T-cell (primary cell): ENCODE data around the gene FBXL15. TPM values are rescaled to one million over a fixed set of nuclear protein-coding genes. Genes with fewer than 3 reads are reported as not detected.

ENCODE experiments used
- ATAC-seq, 4 experiments: fragments of 200-7000 bp in 3 of 4; fragments of 150-1000 bp in 1 of 4; cut with Tn5 transposase; replicated peaks in 1 of 4; 1 replicate in 3 of 4; 2 replicates in 1 of 4; pipeline ENCODE4 v1.10.0; 2021; ENCODE audit warnings: moderate library complexity in 3 of 4, mild to moderate bottlenecking in 2 of 4, moderate number of reproducible peaks in 1 of 4
- CTCF ChIA-PET, 2 donors: fragments of 300-600 bp; sonication (Branson Sonifier 250); formaldehyde crosslinking; loops; one replicate each; lab custom pipeline; 2022; ENCODE audit warnings: antibody characterized with exemption in 2 of 2; lab: Charles Lee
- POLR2A ChIA-PET, 2 donors: fragments of 300-600 bp; sonication (Branson Sonifier 250); formaldehyde crosslinking; loops; one replicate each; lab custom pipeline; 2022; ENCODE audit warnings: antibody characterized with exemption in 2 of 2; lab: Charles Lee
- DNase-seq, 35 experiments: peaks; one replicate each; pipeline versions ENCODE4 v3.0.0 to v3.0.0-alpha.2; 2013 to 2023
- H3K27ac ChIP-seq: one replicate; pipeline ENCODE4 v1.5.1; 2013; ENCODE audit warnings: low read length
- H3K27me3 ChIP-seq, 2 experiments: replicated peaks in 1 of 2; 1 replicate in 1 of 2; 2 replicates in 1 of 2; pipeline versions ENCODE4 v1.6.1 to v1.7.0; 2013; ENCODE audit warnings: low read length in 1 of 2, mixed read lengths in 1 of 2; ENCODE audit not compliant: control insufficient read depth in 2 of 2, insufficient read depth in 2 of 2; ENCODE audit errors: extremely low read depth in 1 of 2
- H3K36me3 ChIP-seq, 2 donors: 1 replicate in 1 of 2; 2 replicates in 1 of 2; pipeline versions ENCODE4 v1.6.1 to v1.7.0; 2013; ENCODE audit warnings: low read length in 1 of 2; ENCODE audit not compliant: control insufficient read depth in 2 of 2, insufficient read depth in 1 of 2; ENCODE audit errors: extremely low read depth in 1 of 2
- H3K4me1 ChIP-seq, 2 experiments: 1 replicate in 1 of 2; 2 replicates in 1 of 2; pipeline versions ENCODE4 v1.6.1 to v1.7.0; 2013; ENCODE audit warnings: low read length in 2 of 2, mixed read lengths in 1 of 2; ENCODE audit not compliant: insufficient read depth in 2 of 2, control insufficient read depth in 1 of 2; ENCODE audit errors: extremely low read depth in 1 of 2
- H3K4me3 ChIP-seq, 2 donors: 1 replicate in 1 of 2; 2 replicates in 1 of 2; pipeline versions ENCODE4 v1.5.1 to v1.7.0; 2013; ENCODE audit warnings: mild to moderate bottlenecking in 2 of 2, low read length in 1 of 2, moderate library complexity in 1 of 2; ENCODE audit not compliant: control insufficient read depth in 1 of 2; ENCODE audit errors: extremely low read depth in 1 of 2
- H3K9me3 ChIP-seq: 2 replicates; pipeline ENCODE4 v1.7.0; 2013
- H3K27ac Mint-ChIP-seq, 2 donors: one replicate each; pipeline ENCODE4 v1.8.0; 2020 to 2021; ENCODE audit warnings: mild to moderate bottlenecking in 2 of 2, mixed read lengths in 2 of 2
- H3K27me3 Mint-ChIP-seq, 2 donors: one replicate each; pipeline ENCODE4 v1.8.0; 2021 to 2022; ENCODE audit warnings: mixed read lengths in 2 of 2
- H3K36me3 Mint-ChIP-seq: one replicate; pipeline ENCODE4 v1.8.0; 2021; ENCODE audit warnings: mixed read lengths
- H3K4me1 Mint-ChIP-seq, 3 donors: one replicate each; pipeline ENCODE4 v1.8.0; 2020 to 2022; ENCODE audit warnings: mixed read lengths in 3 of 3, mild to moderate bottlenecking in 1 of 3
- H3K4me3 Mint-ChIP-seq, 3 donors: one replicate each; pipeline ENCODE4 v1.8.0; 2020 to 2022; ENCODE audit warnings: mild to moderate bottlenecking in 3 of 3, mixed read lengths in 3 of 3, moderate library complexity in 3 of 3
- H3K9me3 Mint-ChIP-seq, 3 donors: one replicate each; pipeline ENCODE4 v1.8.0; 2020 to 2022; ENCODE audit warnings: mixed read lengths in 3 of 3
- WGBS: methylation state at CpG from one replicate; pipeline ENCODE4 v1.1.5; 2013; ENCODE audit warnings: missing lambda C conversion rate; ENCODE audit not compliant: insufficient coverage; 5-methylcytosine and 5-hydroxymethylcytosine counted together
- total RNA-seq, 35 experiments: library from RNA in 6 of 35; stranded (reverse) in 6 of 35; fragments of 120-200 nt in 1 of 35; gene quantifications; one replicate each; pipeline versions ENCODE4 v1.2.1 to v1.2.4 and lab custom pipeline; 2013 to 2026

The FBXL15 gene
- total RNA-seq, 5 donors from 2014 or later (not counting 1 experiment from before 2014, with no cell fraction given): 13.3 to 30.4 (median 23.7) TPM

- Mint-ChIP-seq H3K4me1 (peaks cover 21 to 31% (median 22%) of the 10 kb centered on the region in 3 donors), H3K27ac (no peak overlapping the region), H3K4me3 (no peak overlapping the region), H3K36me3 (peaks cover 5% of the 10 kb centered on the region), H3K27me3 (no peaks in the 10 kb centered on the region), H3K9me3 (no peaks in the 10 kb centered on the region)
- Histone ChIP-seq H3K9me3 (no peaks in the 10 kb centered on the region), H3K27ac (no peak overlapping the region), H3K36me3 (peaks cover 6 to 17% of the 10 kb centered on the region in 2 donors), H3K27me3 (no peaks in the 10 kb centered on the region), H3K4me3 (no peak overlapping the region), H3K4me1 (peaks cover 2 to 26% of the 10 kb centered on the region in 2 experiments)
- WGBS: 93% methylated on average over 5 of the region's 7 CpGs
- POLR2A ChIA-PET: no interaction called here
- CTCF ChIA-PET: interaction anchor here in 1 of 2 donors (0.5 kb wide), 1 partner anchor 96 kb away, joined by 5 read pairs; no protein-coding TSS in a partner anchor
- no peak for DNase-seq
- no peak for ATAC-seq
Observed at GRCh38 chr10:102455893-102456471, 35.3 kb downstream of the FBXL15 start.

GRCh38 chr10:102457591-102458150, 37.0 kb downstream of the FBXL15 start:
- ATAC-seq: no peak
- H3K27ac Mint-ChIP-seq: peak overlapping the region; percentile 55 to 68
- ChIA-PET POLR2A (no interaction called here), CTCF (interaction anchor here in 1 of 2 donors (0.5 to 0.8 kb wide), 2 partner anchors 45 to 1417 kb away, joined by 3 to 10 read pairs; partner anchors contain the start of gene ACTR1A)
- Histone ChIP-seq H3K27ac (no peak overlapping the region), H3K36me3 (peaks cover 6 to 14% of the 10 kb centered on the region in 2 donors), H3K4me3 (no peak overlapping the region), H3K4me1 (peaks cover 5 to 21% of the 10 kb centered on the region in 2 experiments), H3K9me3 (no peaks in the 10 kb centered on the region), H3K27me3 (no peaks in the 10 kb centered on the region)
- H3K4me1 Mint-ChIP-seq: peaks cover 27 to 37% (median 27%) of the 10 kb centered on the region in 3 donors
- no peaks in the 10 kb centered on the region for H3K9me3 Mint-ChIP-seq
- WGBS: 91% methylated on average over 7 of the region's 9 CpGs
- H3K36me3 Mint-ChIP-seq: peaks cover 5% of the 10 kb centered on the region
- no peak overlapping the region for H3K4me3 Mint-ChIP-seq
- no peak for DNase-seq
- H3K27me3 Mint-ChIP-seq: no peaks in the 10 kb centered on the region

GRCh38 chr10:102458656-102459055, 38.0 kb downstream of the FBXL15 start:
- Histone ChIP-seq H3K27me3 (no peaks in the 10 kb centered on the region), H3K4me1 (peaks cover 5 to 23% of the 10 kb centered on the region in 2 experiments), H3K27ac (no peak overlapping the region), H3K4me3 (no peak overlapping the region), H3K9me3 (no peaks in the 10 kb centered on the region), H3K36me3 (peaks cover 6 to 9% of the 10 kb centered on the region in 2 donors)
- ChIA-PET CTCF (interaction anchor here in 1 of 2 donors (0.7 kb wide), 2 partner anchors 13 to 43 kb away, joined by 3 to 5 read pairs; no protein-coding TSS in a partner anchor), POLR2A (no interaction called here)
- Mint-ChIP-seq H3K4me1 (peaks cover 21 to 33% (median 26%) of the 10 kb centered on the region in 3 donors), H3K9me3 (no peaks in the 10 kb centered on the region), H3K4me3 (no peak overlapping the region), H3K27me3 (no peaks in the 10 kb centered on the region), H3K36me3 (no peaks in the 10 kb centered on the region), H3K27ac (no peak overlapping the region)
- ATAC-seq (no peak), DNase-seq (no peak)
- 80% methylated on average over 1 of the region's 4 CpGs for WGBS

GRCh38 chr10:102460836-102461186, 40.2 kb downstream of the FBXL15 start:
- H3K27ac Mint-ChIP-seq: peak overlapping the region; percentile 64 to 80
- WGBS: 20% methylated on average over 8 of the region's 8 CpGs
- H3K4me1 ChIP-seq: peaks cover 5 to 23% of the 10 kb centered on the region in 2 experiments
- peak overlapping the region; percentile 4 for H3K27ac ChIP-seq
- H3K4me3 ChIP-seq: peak overlapping the region; percentile 55 to 75
- H3K27me3 ChIP-seq: no peaks in the 10 kb centered on the region
- H3K9me3 Mint-ChIP-seq: no peaks in the 10 kb centered on the region
- DNase-seq (peak in 3 of 35 experiments; percentile 7 to 20 (median 8)), ATAC-seq (peak; percentile 7 to 18 (median 15))
- H3K9me3 ChIP-seq: no peaks in the 10 kb centered on the region
- POLR2A ChIA-PET: interaction anchor here (0.5 to 1.0 kb wide), 5 partner anchors 9 to 42 kb away, joined by 3 to 8 read pairs (median 5); partner anchors contain the start of genes ACTR1A (in 1 of the 2) and C10orf95 (in 1 of the 2)
- no peaks in the 10 kb centered on the region for H3K36me3 Mint-ChIP-seq
- H3K4me1 Mint-ChIP-seq: peaks cover 21 to 32% (median 26%) of the 10 kb centered on the region in 3 donors
- H3K4me3 Mint-ChIP-seq: peak overlapping the region; percentile 85 to 95 (median 86)
- peaks cover 6% of the 10 kb centered on the region in 2 donors for H3K36me3 ChIP-seq
- no peaks in the 10 kb centered on the region for H3K27me3 Mint-ChIP-seq
- CTCF ChIA-PET: interaction anchor here (0.6 to 2.7 kb wide), 5 partner anchors 10 to 231 kb away, joined by 3 to 11 read pairs (median 4); partner anchors contain the start of gene C10orf95 (in 1 of the 2)

- Histone ChIP-seq H3K4me3 (peak overlapping the region; percentile 55 to 75), H3K36me3 (peaks cover under 1 to 2% of the 10 kb centered on the region in 2 donors), H3K27me3 (no peaks in the 10 kb centered on the region), H3K4me1 (peaks cover 5 to 23% of the 10 kb centered on the region in 2 experiments), H3K9me3 (no peaks in the 10 kb centered on the region), H3K27ac (peak overlapping the region; percentile 48)
- Mint-ChIP-seq H3K27me3 (no peaks in the 10 kb centered on the region), H3K4me1 (peaks cover 21 to 32% (median 26%) of the 10 kb centered on the region in 3 donors), H3K9me3 (no peaks in the 10 kb centered on the region), H3K36me3 (no peaks in the 10 kb centered on the region), H3K27ac (peak overlapping the region; percentile 64 to 80), H3K4me3 (peak overlapping the region; percentile 85 to 95 (median 86))
- ATAC-seq (peak; percentile 99 to 100 (median 100)), DNase-seq (peak; percentile 83 to 96 (median 90))
- ChIA-PET CTCF (interaction anchor here (0.6 to 2.7 kb wide), 12 partner anchors 8 to 232 kb away, joined by 3 to 11 read pairs (median 4); partner anchors contain the start of genes ACTR1A (in 1 of the 2), C10orf95 (in 1 of the 2) and FBXL15 (in 1 of the 2)), POLR2A (interaction anchor here (0.5 to 1.0 kb wide), 7 partner anchors 12 to 100 kb away, joined by 3 to 8 read pairs (median 3); partner anchors contain the start of genes ACTR1A (in 1 of the 2) and NFKB2 (in 1 of the 2))
- WGBS: 2% methylated on average over 46 of the region's 54 CpGs
Observed at GRCh38 chr10:102461187-102462054, 40.8 kb downstream of the FBXL15 start.
